Activated CD4-positive, alpha-beta T cell treated with anti-CD3 and anti-CD28 coated beads for 36 hours (primary cell): ENCODE measurements around the gene SLC10A6. TPM values are rescaled to one million over a fixed set of nuclear protein-coding genes. Genes with fewer than 3 reads are reported as not detected.
"Not testable (repeated sequence)": the region's sequence is repeated elsewhere in the genome, so short reads cannot be mapped to it uniquely, and the experiment has no call there.

Experiments
- ATAC-seq: fragments of 200-7000 bp; cut with Tn5 transposase; one replicate; pipeline ENCODE4 v1.10.0; 2021; ENCODE audit warnings: mild to moderate bottlenecking, moderate library complexity
- CTCF ChIA-PET: fragments of 350-600 bp; sonication (Branson Sonifier 250); formaldehyde crosslinking; loops from one replicate; lab custom pipeline; 2021; ENCODE audit warnings: antibody characterized with exemption; lab: Charles Lee
- POLR2A ChIA-PET: fragments of 350-600 bp; sonication (Branson Sonifier 250); formaldehyde crosslinking; loops from one replicate; lab custom pipeline; 2021; ENCODE audit warnings: antibody characterized with exemption, inconsistent platforms; lab: Charles Lee
- DNase-seq: peaks from one replicate; pipeline ENCODE4 v3.0.0-alpha.2; 2020
- H3K27ac Mint-ChIP-seq: one replicate; pipeline ENCODE4 v1.8.0; 2021; ENCODE audit warnings: mixed read lengths
- H3K27me3 Mint-ChIP-seq: one replicate; pipeline ENCODE4 v1.8.0; 2021; ENCODE audit warnings: mixed read lengths
- H3K36me3 Mint-ChIP-seq: one replicate; pipeline ENCODE4 v1.8.0; 2021; ENCODE audit warnings: low read depth, mixed read lengths
- H3K4me1 Mint-ChIP-seq: one replicate; pipeline ENCODE4 v1.8.0; 2021; ENCODE audit warnings: mixed read lengths
- H3K4me3 Mint-ChIP-seq: one replicate; pipeline ENCODE4 v1.8.0; 2021; ENCODE audit warnings: mild to moderate bottlenecking, moderate library complexity, mixed read lengths
- H3K9me3 Mint-ChIP-seq: one replicate; pipeline ENCODE4 v1.8.0; 2021; ENCODE audit warnings: low read depth, mixed read lengths
- intact Hi-C, 2 experiments: fragments of 100-400 bp; cut with DNase I in 1 of 2; cut with micrococcal nuclease in 1 of 2; formaldehyde crosslinking; loops; one replicate each; pipeline versions ENCODE4 v1.14.2 to v1.15.1; 2022 to 2024; cut with DNase I, micrococcal nuclease
- total RNA-seq, 2 experiments: library from RNA; stranded (reverse); gene quantifications; one replicate each; pipeline ENCODE4 v1.2.3, GENCODE V29; 2021

SLC10A6 gene
- total RNA-seq, 2 experiments from 2014 or later: not detected

- intact Hi-C loops: no loop called here
- ChIA-PET CTCF (interaction anchor here (1.6 kb wide), 2 partner anchors 11 to 271 kb away, joined by 3 to 4 read pairs; no protein-coding TSS in a partner anchor), POLR2A (no interaction called here)
- ATAC-seq: no peak
- DNase-seq: no peak
- Mint-ChIP-seq H3K4me3 (no peak overlapping the region), H3K36me3 (peaks cover 4% of the 10 kb centered on the region), H3K4me1 (no peaks in the 10 kb centered on the region), H3K27ac (no peak overlapping the region), H3K9me3 (peaks cover 14% of the 10 kb centered on the region), H3K27me3 (no peaks in the 10 kb centered on the region)
These were observed 30.5 kb upstream of the SLC10A6 start for GRCh38 chr4:86879641-86880040.

DNA sequence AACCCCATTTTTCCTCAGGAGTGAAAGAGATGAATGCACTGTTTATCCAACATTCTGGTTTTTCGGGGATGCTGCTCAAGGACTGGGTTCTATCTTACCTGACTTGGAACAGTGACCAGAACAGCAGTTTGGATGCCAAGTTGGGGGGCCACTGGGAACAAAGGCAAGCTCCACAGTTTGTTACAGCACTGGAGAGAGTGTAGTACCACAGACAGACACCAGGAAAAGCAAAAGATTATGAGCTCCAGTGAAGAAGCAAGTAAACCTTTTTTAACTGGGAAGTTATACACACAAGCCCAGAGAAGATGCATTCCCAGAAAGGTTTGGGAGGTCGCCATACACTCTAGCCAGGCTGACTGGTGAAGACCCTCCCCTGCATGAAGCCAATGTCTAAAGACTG is 29.5 kb upstream of the SLC10A6 start:
- H3K4me3 Mint-ChIP-seq: no peak overlapping the region
- DNase-seq: no peak
- H3K9me3 Mint-ChIP-seq: peaks cover 14% of the 10 kb centered on the region
- H3K27ac Mint-ChIP-seq: no peak overlapping the region
- POLR2A ChIA-PET: no interaction called here
- intact Hi-C loops: no loop called here
- H3K27me3 Mint-ChIP-seq: no peaks in the 10 kb centered on the region
- no peak for ATAC-seq
- CTCF ChIA-PET: interaction anchor here (0.6 to 1.6 kb wide), 7 partner anchors 9 to 377 kb away, joined by 3 to 4 read pairs (median 3); no protein-coding TSS in a partner anchor
- no peaks in the 10 kb centered on the region for H3K4me1 Mint-ChIP-seq
- peaks cover 4% of the 10 kb centered on the region for H3K36me3 Mint-ChIP-seq

- peaks cover 13% of the 10 kb centered on the region for H3K9me3 Mint-ChIP-seq
- H3K27ac Mint-ChIP-seq: no peak overlapping the region
- H3K4me1 Mint-ChIP-seq: no peaks in the 10 kb centered on the region
- H3K36me3 Mint-ChIP-seq: peaks cover 4% of the 10 kb centered on the region
- ATAC-seq: no peak
- ChIA-PET CTCF (interaction anchor here (0.6 kb wide), 1 partner anchor 382 kb away, joined by 3 read pairs; no protein-coding TSS in a partner anchor), POLR2A (no interaction called here)
- intact Hi-C loops: no loop called here
- H3K4me3 Mint-ChIP-seq: no peak overlapping the region
- H3K27me3 Mint-ChIP-seq: peaks cover under 1% of the 10 kb centered on the region
- no peak for DNase-seq
These were observed 27.9 kb upstream of the SLC10A6 start for GRCh38 chr4:86876894-86877685.

GRCh38 chr4:86875436-86875835 is 26.3 kb upstream of the SLC10A6 start:
- H3K36me3 Mint-ChIP-seq, intact Hi-C loops, H3K4me3 Mint-ChIP-seq, H3K27me3 Mint-ChIP-seq, H3K4me1 Mint-ChIP-seq, H3K27ac Mint-ChIP-seq, DNase-seq, CTCF ChIA-PET, POLR2A ChIA-PET, ATAC-seq: not testable (repeated sequence)
- peaks cover 13% of the 10 kb centered on the region for H3K9me3 Mint-ChIP-seq

DNA sequence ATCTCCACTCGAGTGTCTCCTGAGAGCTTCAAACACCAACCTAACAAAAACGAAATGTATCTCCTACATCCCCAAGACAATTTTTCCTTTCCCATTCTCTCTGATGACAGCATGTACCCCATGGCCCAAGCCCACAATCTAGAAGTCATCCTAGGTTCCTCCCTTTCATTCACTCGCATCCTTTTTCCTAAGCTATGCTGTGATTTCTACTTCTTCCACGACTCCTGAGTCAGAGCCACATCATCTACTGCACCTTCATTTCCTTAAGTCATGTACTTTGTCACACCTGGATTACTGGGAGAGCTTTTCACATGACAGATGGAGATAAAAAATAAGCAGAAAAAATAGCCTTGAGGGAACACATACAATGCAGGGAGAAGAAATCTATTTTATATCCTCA is 23.0 kb upstream of the SLC10A6 start:
- Mint-ChIP-seq H3K27ac (no peak overlapping the region), H3K27me3 (peaks cover 2% of the 10 kb centered on the region), H3K4me3 (no peak overlapping the region), H3K4me1 (no peaks in the 10 kb centered on the region), H3K9me3 (no peaks in the 10 kb centered on the region), H3K36me3 (no peaks in the 10 kb centered on the region)
- CTCF ChIA-PET: no interaction called here
- POLR2A ChIA-PET: no interaction called here
- no peak for DNase-seq
- no peak for ATAC-seq
- intact Hi-C loops: no loop called here

- Mint-ChIP-seq H3K9me3 (no peaks in the 10 kb centered on the region), H3K4me3 (no peak overlapping the region), H3K27me3 (peaks cover 2% of the 10 kb centered on the region), H3K27ac (no peak overlapping the region), H3K36me3 (no peaks in the 10 kb centered on the region), H3K4me1 (no peaks in the 10 kb centered on the region)
- intact Hi-C loops: no loop called here
- no peak for DNase-seq
- CTCF ChIA-PET: interaction anchor here (0.9 to 1.4 kb wide), 2 partner anchors 21 to 373 kb away, joined by 3 to 5 read pairs; partner anchors contain the start of gene SLC10A6
- POLR2A ChIA-PET: no interaction called here
- ATAC-seq: no peak
These were observed 21.4 kb upstream of the SLC10A6 start for GRCh38 chr4:86870442-86871069.

DNA sequence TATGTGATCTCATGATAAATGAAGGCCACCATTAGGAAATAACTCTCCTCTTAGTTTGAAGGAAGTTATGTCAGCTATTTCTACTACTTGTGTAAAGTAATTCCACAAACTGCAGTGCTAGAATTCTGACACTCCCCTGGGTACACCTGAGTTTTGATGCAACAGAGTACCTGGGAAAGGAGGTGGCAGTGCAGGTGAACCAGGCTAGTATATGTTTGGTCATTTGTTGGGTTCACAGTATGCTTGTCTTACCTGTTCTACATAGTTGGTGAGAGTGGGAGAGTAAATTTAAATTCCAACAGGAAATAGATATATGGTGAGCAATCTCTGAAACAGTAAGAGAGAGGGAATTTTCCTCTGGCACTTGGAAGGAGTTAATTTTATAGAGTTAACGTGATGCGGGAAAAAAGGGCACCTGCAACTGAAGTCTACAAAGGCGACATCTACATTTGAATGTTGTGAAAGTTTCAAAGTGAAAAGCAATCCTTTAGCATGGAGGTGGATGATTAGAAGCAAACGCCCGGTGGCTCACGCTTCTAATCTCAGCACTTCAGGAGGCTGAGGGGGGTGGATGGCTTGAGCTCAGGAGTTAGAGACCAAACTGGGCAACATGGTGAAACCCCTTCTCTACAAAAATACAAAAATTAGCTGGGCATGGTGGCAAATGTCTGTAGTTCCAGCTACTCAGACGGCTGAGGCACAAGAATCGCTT is 8.3 kb upstream of the SLC10A6 start:
- ChIA-PET CTCF (interaction anchor here (0.7 kb wide), 1 partner anchor 423 kb away, joined by 3 read pairs; no protein-coding TSS in a partner anchor), POLR2A (no interaction called here)
- intact Hi-C loops: no loop called here
- H3K4me3 Mint-ChIP-seq: no peak overlapping the region
- no peaks in the 10 kb centered on the region for H3K27me3 Mint-ChIP-seq
- H3K27ac Mint-ChIP-seq: no peak overlapping the region
- H3K4me1 Mint-ChIP-seq: no peaks in the 10 kb centered on the region
- ATAC-seq (no peak), DNase-seq (no peak)
- H3K36me3 Mint-ChIP-seq: no peaks in the 10 kb centered on the region
- no peaks in the 10 kb centered on the region for H3K9me3 Mint-ChIP-seq

DNA sequence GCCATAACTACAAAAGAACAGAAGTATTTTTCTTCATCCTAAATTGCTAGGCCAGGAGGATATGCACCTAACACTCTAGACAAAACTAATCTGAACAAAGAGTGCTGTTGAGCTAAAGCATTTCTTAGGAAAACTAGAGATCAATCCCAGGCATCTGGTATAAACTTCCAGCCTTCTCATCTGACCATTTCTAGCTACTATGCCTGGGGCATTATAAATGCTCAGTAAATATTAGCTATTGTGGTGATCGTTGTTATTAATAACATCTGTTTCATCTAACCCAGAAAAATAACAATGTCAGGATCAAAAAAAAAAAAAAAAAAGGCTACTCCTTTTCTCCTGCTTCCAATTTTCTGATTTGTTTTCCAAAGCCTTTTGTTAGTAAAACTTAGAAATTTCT is 7.7 kb upstream of the SLC10A6 start:
- Mint-ChIP-seq H3K9me3 (no peaks in the 10 kb centered on the region), H3K4me1 (no peaks in the 10 kb centered on the region), H3K4me3 (no peak overlapping the region), H3K27ac (no peak overlapping the region), H3K36me3 (no peaks in the 10 kb centered on the region), H3K27me3 (no peaks in the 10 kb centered on the region)
- POLR2A ChIA-PET: no interaction called here
- ATAC-seq: no peak
- CTCF ChIA-PET: interaction anchor here (0.7 kb wide), 1 partner anchor 423 kb away, joined by 3 read pairs; no protein-coding TSS in a partner anchor
- intact Hi-C loops: no loop called here
- DNase-seq: no peak

- H3K27me3 Mint-ChIP-seq: peaks cover 1% of the 10 kb centered on the region
- POLR2A ChIA-PET: no interaction called here
- DNase-seq (no peak), ATAC-seq (no peak)
- intact Hi-C loops: no loop called here
- H3K4me3 Mint-ChIP-seq: no peak overlapping the region
- H3K27ac Mint-ChIP-seq: no peak overlapping the region
- CTCF ChIA-PET: no interaction called here
- no peaks in the 10 kb centered on the region for H3K4me1 Mint-ChIP-seq
- no peaks in the 10 kb centered on the region for H3K9me3 Mint-ChIP-seq
- no peaks in the 10 kb centered on the region for H3K36me3 Mint-ChIP-seq
These were observed 6.4 kb upstream of the SLC10A6 start for GRCh38 chr4:86855572-86855971.

DNA sequence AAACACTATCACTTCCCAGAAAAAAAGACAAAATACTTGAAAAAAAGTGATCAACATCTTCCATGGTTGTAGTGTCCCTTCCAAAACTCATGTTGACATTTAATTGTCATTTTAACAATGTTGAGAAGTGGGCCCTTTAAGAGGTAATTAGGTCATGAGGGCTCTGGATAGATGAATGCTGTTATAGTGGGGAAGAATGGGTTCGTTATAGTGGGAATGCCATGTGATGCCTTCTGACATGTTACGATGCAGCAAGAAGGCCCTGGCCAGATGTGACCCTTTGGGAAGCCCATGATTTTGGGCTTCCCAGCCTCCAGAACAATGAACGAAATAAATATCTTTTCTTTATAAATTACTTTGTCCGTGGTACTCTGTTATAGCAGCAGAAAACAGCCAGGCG is 4.0 kb upstream of the SLC10A6 start:
- DNase-seq (no peak), ATAC-seq (no peak)
- intact Hi-C loops: no loop called here
- Mint-ChIP-seq H3K4me1 (no peaks in the 10 kb centered on the region), H3K4me3 (no peak overlapping the region), H3K27ac (no peak overlapping the region), H3K27me3 (peaks cover 4% of the 10 kb centered on the region), H3K36me3 (no peaks in the 10 kb centered on the region), H3K9me3 (no peaks in the 10 kb centered on the region)
- POLR2A ChIA-PET: no interaction called here
- CTCF ChIA-PET: no interaction called here

GRCh38 chr4:86848136-86848535 is 1.0 kb downstream of the SLC10A6 start:
- H3K4me1 Mint-ChIP-seq: no peaks in the 10 kb centered on the region
- no peak overlapping the region for H3K27ac Mint-ChIP-seq
- H3K36me3 Mint-ChIP-seq: no peaks in the 10 kb centered on the region
- no peaks in the 10 kb centered on the region for H3K9me3 Mint-ChIP-seq
- peaks cover 6% of the 10 kb centered on the region for H3K27me3 Mint-ChIP-seq
- ATAC-seq (no peak), DNase-seq (no peak)
- POLR2A ChIA-PET: interaction anchor here (0.7 kb wide), 1 partner anchor 354 kb away, joined by 3 read pairs; no protein-coding TSS in a partner anchor
- CTCF ChIA-PET: no interaction called here
- intact Hi-C loops: no loop called here
- no peak overlapping the region for H3K4me3 Mint-ChIP-seq
